ENCODE measurements around the gene C1QTNF12.

C1QTNF12 gene

GRCh38 chr1:1245178-1245816, 1.2 kb downstream of the C1QTNF12 start:
- no peak for DNase-seq
- in situ Hi-C loops (cut with HindIII; ENCODE audit: low pct_ligation_motif_present, low pct_unique_long_range_greater_than_20kb, low sequenced_read_pairs): no loop called here

GRCh38 chr1:1244192-1244811, 2.2 kb downstream of the C1QTNF12 start:
- DNase-seq: no peak
- in situ Hi-C loops (cut with HindIII; ENCODE audit: low pct_ligation_motif_present, low pct_unique_long_range_greater_than_20kb, low sequenced_read_pairs): no loop called here

- in situ Hi-C loops (cut with HindIII; ENCODE audit: low pct_ligation_motif_present, low pct_unique_long_range_greater_than_20kb, low sequenced_read_pairs): no loop called here
- DNase-seq: no peak
These were observed 2.7 kb downstream of the C1QTNF12 start for GRCh38 chr1:1243807-1244191.

GRCh38 chr1:1243266-1243660, 3.3 kb downstream of the C1QTNF12 start:
- in situ Hi-C loops (cut with HindIII; ENCODE audit: low pct_ligation_motif_present, low pct_unique_long_range_greater_than_20kb, low sequenced_read_pairs): no loop called here
- no peak for DNase-seq

GRCh38 chr1:1242461-1243265, 3.9 kb downstream of the C1QTNF12 start:
- no peak for DNase-seq
- in situ Hi-C loops (cut with HindIII; ENCODE audit: low pct_ligation_motif_present, low pct_unique_long_range_greater_than_20kb, low sequenced_read_pairs): no loop called here

GRCh38 chr1:1241588-1242219, 4.8 kb downstream of the C1QTNF12 start:
- DNase-seq: no peak
- in situ Hi-C loops (cut with HindIII; ENCODE audit: low pct_ligation_motif_present, low pct_unique_long_range_greater_than_20kb, low sequenced_read_pairs): no loop called here

- peak; percentile 53 for DNase-seq
- in situ Hi-C loops (cut with HindIII; ENCODE audit: low pct_ligation_motif_present, low pct_unique_long_range_greater_than_20kb, low sequenced_read_pairs): no loop called here
These were observed 5.5 kb downstream of the C1QTNF12 start for GRCh38 chr1:1240822-1241587.

GRCh38 chr1:1240348-1240732, 6.2 kb downstream of the C1QTNF12 start:
- no peak for DNase-seq
- in situ Hi-C loops (cut with HindIII; ENCODE audit: low pct_ligation_motif_present, low pct_unique_long_range_greater_than_20kb, low sequenced_read_pairs): no loop called here

GRCh38 chr1:1239614-1240347, 6.7 kb downstream of the C1QTNF12 start:
- DNase-seq: no peak
- in situ Hi-C loops (cut with HindIII; ENCODE audit: low pct_ligation_motif_present, low pct_unique_long_range_greater_than_20kb, low sequenced_read_pairs): no loop called here

GRCh38 chr1:1239227-1239613, 7.3 kb downstream of the C1QTNF12 start:
- in situ Hi-C loops (cut with HindIII; ENCODE audit: low pct_ligation_motif_present, low pct_unique_long_range_greater_than_20kb, low sequenced_read_pairs): no loop called here
- DNase-seq: no peak

- no peak for DNase-seq
- in situ Hi-C loops (cut with HindIII; ENCODE audit: low pct_ligation_motif_present, low pct_unique_long_range_greater_than_20kb, low sequenced_read_pairs): no loop called here
These were observed 7.8 kb downstream of the C1QTNF12 start for GRCh38 chr1:1238702-1239178.

- no peak for DNase-seq
- in situ Hi-C loops (cut with HindIII; ENCODE audit: low pct_ligation_motif_present, low pct_unique_long_range_greater_than_20kb, low sequenced_read_pairs): no loop called here
These were observed 8.4 kb downstream of the C1QTNF12 start for GRCh38 chr1:1237874-1238701.

- DNase-seq: no peak
- in situ Hi-C loops (cut with HindIII; ENCODE audit: low pct_ligation_motif_present, low pct_unique_long_range_greater_than_20kb, low sequenced_read_pairs): no loop called here
These were observed 9.3 kb downstream of the C1QTNF12 start for GRCh38 chr1:1236945-1237873.

- in situ Hi-C loops (cut with HindIII; ENCODE audit: low pct_ligation_motif_present, low pct_unique_long_range_greater_than_20kb, low sequenced_read_pairs): no loop called here
- DNase-seq: no peak
These were observed 10.3 kb downstream of the C1QTNF12 start for GRCh38 chr1:1236176-1236763.

- in situ Hi-C loops (cut with HindIII; ENCODE audit: low pct_ligation_motif_present, low pct_unique_long_range_greater_than_20kb, low sequenced_read_pairs): no loop called here
- no peak for DNase-seq
These were observed 11.3 kb downstream of the C1QTNF12 start for GRCh38 chr1:1235016-1235744.

All from ACHN (cell line).